Epithelial cell of proximal tubule (primary cell): Measurements from ENCODE around the gene PRDM12. TPM values are rescaled to one million over a fixed set of nuclear protein-coding genes. Genes with fewer than 3 reads are reported as not detected.

Experiments used
- DNase-seq: peaks from one replicate; pipeline ENCODE4 v3.0.0-alpha.2; 2011; ENCODE audit warnings: low read depth
- H3K4me3 ChIP-seq: 2 replicates; pipeline ENCODE4 v1.5.1; 2011; ENCODE audit warnings: low read depth, mild to moderate bottlenecking, low read length
- CTCF ChIP-seq: conservative IDR thresholded peaks from 2 replicates; pipeline ENCODE4 v1.5.1; 2012; ENCODE audit warnings: low read depth, mild to moderate bottlenecking, low read length
- total RNA-seq: library from RNA; depleted of rRNA; stranded (reverse); fragments of >200 nt; gene quantifications from 2 replicates; pipeline ENCODE4 v1.2.3, GENCODE V29; 2015

Gene PRDM12
- total RNA-seq, 1 donor from 2014 or later, result not detected

DNA sequence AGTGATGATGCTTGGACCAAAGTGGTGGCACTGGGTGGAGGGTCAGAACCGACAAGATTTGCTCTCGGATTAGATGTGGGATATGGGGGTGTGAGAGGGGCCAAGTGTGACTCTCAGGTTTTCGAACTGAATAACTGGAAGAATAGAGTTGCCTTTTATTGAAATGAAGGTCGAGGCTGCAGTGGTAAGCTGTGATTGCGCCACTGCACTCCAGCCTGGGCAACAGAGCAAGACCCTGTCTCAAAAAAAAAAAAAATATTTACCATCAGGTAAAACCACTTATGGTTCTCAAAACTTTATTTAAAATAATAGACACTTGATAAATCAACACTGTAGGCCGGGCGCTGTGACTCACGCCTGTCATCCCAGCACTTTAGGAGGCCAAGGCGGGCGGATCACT lies 56.4 kb downstream of the PRDM12 start:
- no peak overlapping the region for H3K4me3 ChIP-seq
- TF ChIP-seq CTCF, result no peak
- DNase-seq, result no peak

GRCh38 chr9:130728721-130729120 lies 64.3 kb downstream of the PRDM12 start:
- no peak for DNase-seq
- H3K4me3 ChIP-seq, result no peak overlapping the region

GRCh38 chr9:130729145-130729544 lies 64.8 kb downstream of the PRDM12 start:
- DNase-seq, result no peak
- no peak overlapping the region for H3K4me3 ChIP-seq
- no peak for TF ChIP-seq CTCF

More at GRCh38 chr9:130728721-130729120, 64.3 kb downstream of the PRDM12 start:
- TF ChIP-seq CTCF, result no peak

DNA sequence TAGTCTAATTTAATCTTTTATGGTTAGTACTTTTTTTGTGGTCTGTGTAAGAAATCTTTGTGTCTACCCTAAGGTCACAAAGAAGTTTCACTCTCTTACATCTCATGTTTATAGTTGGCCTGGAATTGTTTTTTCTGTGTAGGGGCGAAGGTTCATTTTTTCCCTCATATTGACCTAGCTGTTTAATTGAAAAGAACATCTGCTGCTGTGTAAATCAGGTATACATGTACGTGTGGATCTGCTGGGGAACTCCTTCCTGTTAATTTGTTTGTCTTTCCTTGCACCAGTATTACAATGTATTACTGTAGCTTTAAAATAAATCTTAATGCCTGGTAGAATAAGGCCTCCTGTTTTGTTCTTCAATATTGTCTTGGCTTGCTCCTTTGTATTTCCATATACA lies 67.0 kb downstream of the PRDM12 start:
- no peak overlapping the region for H3K4me3 ChIP-seq
- no peak for TF ChIP-seq CTCF

DNA sequence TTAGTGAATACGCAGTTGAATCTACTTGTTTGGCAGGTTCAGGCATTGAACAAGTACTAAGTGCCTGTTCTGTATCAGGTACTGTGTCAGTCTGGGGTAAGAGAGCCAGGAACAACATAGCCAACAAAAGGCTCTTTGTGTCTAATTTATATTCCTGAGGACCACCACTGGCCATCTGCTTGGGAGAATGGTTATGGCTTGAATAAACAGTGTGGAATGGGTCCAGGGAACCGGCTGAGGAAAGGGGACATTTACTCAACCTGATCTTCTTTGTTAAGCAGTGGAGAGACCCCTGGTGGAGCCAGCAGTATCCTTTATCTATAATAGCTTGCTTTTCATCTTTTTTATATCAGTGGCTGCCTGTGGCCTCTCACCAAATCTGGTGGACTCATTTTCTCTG lies 67.7 kb downstream of the PRDM12 start:
- peak; percentile 22 for TF ChIP-seq CTCF
- DNase-seq, result no peak
- no peak overlapping the region for H3K4me3 ChIP-seq

More for the DNA sequence above, 67.0 kb downstream of the PRDM12 start:
- DNase-seq, result no peak

Other genes with a start within 250 kb of the PRDM12 start
- 6.3 and 9.4 TPM in 2 replicates for gene ASS1, start 219.6 kb upstream of the PRDM12 start, total RNA-seq
- gene FUBP3, start 85.0 kb upstream of the PRDM12 start, total RNA-seq, result 22.7 and 32.3 TPM in 2 replicates
- gene EXOSC2, start 29.2 kb downstream of the PRDM12 start, total RNA-seq, result 22.4 and 60.8 TPM in 2 replicates
- 31.2 and 45.4 TPM in 2 replicates for gene ABL1, start 170.7 kb downstream of the PRDM12 start, total RNA-seq
- gene QRFP, start 232.2 kb downstream of the PRDM12 start, total RNA-seq, result not detected in 2 replicates